PC-9 (cell line): ENCODE results near the gene PRPS2. TPM values are rescaled to one million over a fixed set of nuclear protein-coding genes. Genes with fewer than 3 reads are reported as not detected.

ENCODE experiments used
- BruUV-seq: library from RNA; stranded (reverse); fragments of 400-500 nt; replicated peaks from 2 replicates; lab custom pipeline; 2021; lab: Mats Ljungman, UMichigan
- CTCF ChIA-PET: fragments of 300-600 bp; sonication (Branson Sonifier 250); formaldehyde crosslinking; loops from one replicate; lab custom pipeline; 2022; ENCODE audit warnings: antibody characterized with exemption; lab: Charles Lee
- POLR2A ChIA-PET: fragments of 300-600 bp; sonication (Branson Sonifier 250); formaldehyde crosslinking; loops from one replicate; lab custom pipeline; 2022; ENCODE audit warnings: antibody characterized with exemption; ENCODE audit not compliant: unreplicated experiment; lab: Charles Lee
- DNase-seq, 2 experiments: peaks; one replicate each; pipeline versions ENCODE4 v3.0.0 to v3.0.0-alpha.2; 2015 to 2022; ENCODE audit warnings: mixed read lengths in 1 of 2
- H2AFZ ChIP-seq: fragments of 200-600 bp; sonication (generic); 2 replicates; pipeline ENCODE4 v1.8.1; 2017; ENCODE audit warnings: antibody characterized with exemption
- H3F3A ChIP-seq: fragments of 200-600 bp; sonication (generic); 2 replicates; pipeline ENCODE4 v1.8.1; 2017; ENCODE audit warnings: antibody characterized with exemption, mild to moderate bottlenecking, low read depth; ENCODE audit not compliant: insufficient read depth
- H3K27ac ChIP-seq: fragments of 200-600 bp; sonication (generic); 2 replicates; pipeline ENCODE4 v1.6.1; 2016; ENCODE audit warnings: mixed run types
- H3K27me3 ChIP-seq: fragments of 200-600 bp; sonication (generic); 2 replicates; pipeline ENCODE4 v1.6.1; 2016; ENCODE audit warnings: low read depth, mixed run types; ENCODE audit not compliant: insufficient read depth
- H3K36me3 ChIP-seq: fragments of 200-600 bp; sonication (generic); 2 replicates; pipeline ENCODE4 v1.6.1; 2016; ENCODE audit warnings: low read depth, mixed run types
- H3K4me1 ChIP-seq: fragments of 200-600 bp; sonication (generic); replicated peaks from 2 replicates; pipeline ENCODE4 v1.6.1; 2016; ENCODE audit warnings: mixed run types; ENCODE audit not compliant: insufficient read depth
- H3K4me2 ChIP-seq: fragments of 200-600 bp; sonication (generic); 2 replicates; pipeline ENCODE4 v1.6.1; 2017; ENCODE audit warnings: mixed run types
- H3K4me3 ChIP-seq: fragments of 200-600 bp; sonication (generic); 2 replicates; pipeline ENCODE4 v1.6.1; 2016; ENCODE audit warnings: mixed run types
- H3K79me2 ChIP-seq: fragments of 200-600 bp; sonication (generic); 2 replicates; pipeline ENCODE4 v1.6.1; 2017; ENCODE audit warnings: low read depth, mixed run types
- H3K9me2 ChIP-seq: fragments of 200-600 bp; sonication (generic); 2 replicates; pipeline ENCODE4 v1.8.1; 2017; ENCODE audit warnings: mild to moderate bottlenecking; ENCODE audit not compliant: insufficient read depth
- H3K9me3 ChIP-seq: fragments of 200-600 bp; sonication (generic); 2 replicates; pipeline ENCODE4 v1.8.1; 2016; ENCODE audit warnings: low read depth; ENCODE audit not compliant: insufficient read depth
- H4K20me1 ChIP-seq: fragments of 200-600 bp; sonication (generic); 2 replicates; pipeline ENCODE4 v1.8.1; 2017; ENCODE audit not compliant: insufficient read depth
- CTCF ChIP-seq: fragments of 200-600 bp; sonication (generic); conservative IDR thresholded peaks from 2 replicates; pipeline ENCODE4 v1.6.1; 2017; ENCODE audit warnings: mixed run types, antibody characterized with exemption, mild to moderate bottlenecking, moderate library complexity
- EZH2 ChIP-seq: fragments of 200-600 bp; sonication (generic); IDR thresholded peaks from 2 replicates; pipeline ENCODE4 v1.8.0; 2017; ENCODE audit warnings: antibody characterized with exemption, low read depth
- intact Hi-C: fragments of 100-400 bp; cut with micrococcal nuclease; formaldehyde crosslinking; loops from one replicate; pipeline ENCODE4 v1.10.0; 2022; ENCODE audit not compliant: unreplicated experiment
- total RNA-seq: library from RNA; stranded (reverse); gene quantifications from 2 replicates; pipeline ENCODE4 v1.2.3, GENCODE V29; 2021

The PRPS2 gene
- total RNA-seq, 1 experiment from 2014 or later, result 107 TPM

- TF ChIP-seq EZH2 (no peak), CTCF (no peak)
- no peaks in the 10 kb centered on the region for H3K79me2 ChIP-seq
- H3F3A ChIP-seq, result no peaks in the 10 kb centered on the region
- no peaks in the 10 kb centered on the region for H3K9me3 ChIP-seq
- no peak overlapping the region for H3K27ac ChIP-seq
- ChIA-PET CTCF (no interaction called here), POLR2A (no interaction called here)
- no peaks in the 10 kb centered on the region for H3K4me1 ChIP-seq
- no peaks in the 10 kb centered on the region for H3K9me2 ChIP-seq
- intact Hi-C loops, result no loop called here
- H4K20me1 ChIP-seq, result no peaks in the 10 kb centered on the region
- H2AFZ ChIP-seq, result no peak overlapping the region
- H3K4me2 ChIP-seq, result no peak overlapping the region
- no peak for DNase-seq
- no peaks in the 10 kb centered on the region for H3K27me3 ChIP-seq
- no TSS peak for BruUV-seq
- H3K36me3 ChIP-seq, result no peaks in the 10 kb centered on the region
- no peak overlapping the region for H3K4me3 ChIP-seq
Observed at GRCh38 chrX:12868747-12869146, 77.5 kb downstream of the PRPS2 start.

- H3K4me2 ChIP-seq, result no peak overlapping the region
- H3K27ac ChIP-seq, result no peak overlapping the region
- TF ChIP-seq EZH2 (no peak), CTCF (no peak)
- CTCF ChIA-PET, result no interaction called here
- H3F3A ChIP-seq, result no peaks in the 10 kb centered on the region
- no TSS peak for BruUV-seq
- no peaks in the 10 kb centered on the region for H3K4me1 ChIP-seq
- no peaks in the 10 kb centered on the region for H3K9me2 ChIP-seq
- H3K9me3 ChIP-seq, result no peaks in the 10 kb centered on the region
- H2AFZ ChIP-seq, result no peak overlapping the region
- no peak overlapping the region for H3K4me3 ChIP-seq
- no peaks in the 10 kb centered on the region for H3K36me3 ChIP-seq
- DNase-seq, result no peak
- no peaks in the 10 kb centered on the region for H3K79me2 ChIP-seq
- POLR2A ChIA-PET, result no interaction called here
- intact Hi-C loops, result no loop called here
- no peaks in the 10 kb centered on the region for H3K27me3 ChIP-seq
- H4K20me1 ChIP-seq, result no peaks in the 10 kb centered on the region
Observed at GRCh38 chrX:12871257-12871656, 80.0 kb downstream of the PRPS2 start.

- Histone ChIP-seq H3K36me3 (no peaks in the 10 kb centered on the region), H3K9me3 (no peaks in the 10 kb centered on the region), H3K79me2 (no peaks in the 10 kb centered on the region), H3K27me3 (no peaks in the 10 kb centered on the region), H3K4me3 (no peak overlapping the region), H3K9me2 (no peaks in the 10 kb centered on the region), H4K20me1 (no peaks in the 10 kb centered on the region), H3K4me2 (no peak overlapping the region), H3F3A (no peaks in the 10 kb centered on the region), H2AFZ (no peak overlapping the region), H3K27ac (no peak overlapping the region), H3K4me1 (no peaks in the 10 kb centered on the region)
- POLR2A ChIA-PET, result no interaction called here
- BruUV-seq, result no TSS peak
- CTCF ChIA-PET, result no interaction called here
- intact Hi-C loops, result no loop called here
- TF ChIP-seq EZH2 (no peak), CTCF (no peak)
- DNase-seq, result no peak
Observed at GRCh38 chrX:12872741-12873140, 81.5 kb downstream of the PRPS2 start.

Other genes with a start within 250 kb of the PRPS2 start
- gene TLR7, start 75.7 kb downstream of the PRPS2 start, total RNA-seq, result not detected in 2 replicates
- gene TLR8, start 115.2 kb downstream of the PRPS2 start, total RNA-seq, result not detected in 2 replicates
- 2,589 and 3,588 TPM in 2 replicates for gene TMSB4X, start 183.7 kb downstream of the PRPS2 start, total RNA-seq